Peyer's patch (tissue), 4 donors: ENCODE results near the gene KLHDC2.

Experiments used
- POLR2A ChIP-seq, 2 donors: fragments of 450-650 bp; IDR thresholded peaks; one replicate each; pipeline ENCODE4 v1.5.1; 2017; ENCODE audit warnings: antibody characterized with exemption in 2 of 2, mild to moderate bottlenecking in 2 of 2, moderate library complexity in 2 of 2
- TF ChIP-seq, protein P1 (sequence below), 6 experiments: fragments of 450-650 bp in 4 of 6; fragments of 200-600 bp in 2 of 6; sonication (generic) in 1 of 6; IDR thresholded peaks; one replicate each; pipeline ENCODE4 v1.5.1; 2017 to 2019; ENCODE audit warnings: antibody characterized with exemption in 6 of 6, mild to moderate bottlenecking in 3 of 6, moderate library complexity in 1 of 6

DNA sequence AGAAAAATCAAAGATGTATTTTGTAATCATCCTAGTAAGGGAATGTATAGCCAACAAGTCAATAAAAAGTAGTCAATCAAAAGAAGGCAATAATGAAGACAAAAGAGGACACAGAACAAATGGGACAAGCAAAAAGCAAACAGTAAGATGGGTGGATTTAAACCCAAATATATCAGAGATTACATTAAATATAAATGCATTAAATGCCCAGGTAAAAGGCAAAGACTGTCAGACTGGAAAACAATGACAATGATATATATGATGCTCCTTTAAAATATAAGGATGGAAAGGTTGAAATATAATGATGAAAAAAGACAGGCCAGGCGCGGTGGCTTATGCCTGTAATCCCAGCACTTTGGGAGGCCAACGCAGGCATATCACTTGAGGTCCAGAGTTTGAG is 48.9 kb downstream of the KLHDC2 start:
- TF ChIP-seq, protein P1, sequence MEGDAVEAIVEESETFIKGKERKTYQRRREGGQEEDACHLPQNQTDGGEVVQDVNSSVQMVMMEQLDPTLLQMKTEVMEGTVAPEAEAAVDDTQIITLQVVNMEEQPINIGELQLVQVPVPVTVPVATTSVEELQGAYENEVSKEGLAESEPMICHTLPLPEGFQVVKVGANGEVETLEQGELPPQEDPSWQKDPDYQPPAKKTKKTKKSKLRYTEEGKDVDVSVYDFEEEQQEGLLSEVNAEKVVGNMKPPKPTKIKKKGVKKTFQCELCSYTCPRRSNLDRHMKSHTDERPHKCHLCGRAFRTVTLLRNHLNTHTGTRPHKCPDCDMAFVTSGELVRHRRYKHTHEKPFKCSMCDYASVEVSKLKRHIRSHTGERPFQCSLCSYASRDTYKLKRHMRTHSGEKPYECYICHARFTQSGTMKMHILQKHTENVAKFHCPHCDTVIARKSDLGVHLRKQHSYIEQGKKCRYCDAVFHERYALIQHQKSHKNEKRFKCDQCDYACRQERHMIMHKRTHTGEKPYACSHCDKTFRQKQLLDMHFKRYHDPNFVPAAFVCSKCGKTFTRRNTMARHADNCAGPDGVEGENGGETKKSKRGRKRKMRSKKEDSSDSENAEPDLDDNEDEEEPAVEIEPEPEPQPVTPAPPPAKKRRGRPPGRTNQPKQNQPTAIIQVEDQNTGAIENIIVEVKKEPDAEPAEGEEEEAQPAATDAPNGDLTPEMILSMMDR (IDR thresholded peaks at IDR 0.05), result no peak
- TF ChIP-seq POLR2A (IDR thresholded peaks at IDR 0.05), result no peak
